ENCODE data around the gene PLEKHG3.

GRCh38 chr14:64695071-64695470 is 9.2 kb upstream of the PLEKHG3 start:
- no peak for TF ChIP-seq CTCF (IDR thresholded peaks at IDR 0.05)
- TF ChIP-seq ZFX (IDR thresholded peaks at IDR 0.05; ENCODE audit: borderline replicate concordance): no peak

Data from 22Rv1 (cell line).